ENCODE data around the gene TMEM108.
"Not testable (repeated sequence)": the region's sequence is repeated elsewhere in the genome, so short reads cannot be mapped to it uniquely, and the experiment has no call there.

DNA sequence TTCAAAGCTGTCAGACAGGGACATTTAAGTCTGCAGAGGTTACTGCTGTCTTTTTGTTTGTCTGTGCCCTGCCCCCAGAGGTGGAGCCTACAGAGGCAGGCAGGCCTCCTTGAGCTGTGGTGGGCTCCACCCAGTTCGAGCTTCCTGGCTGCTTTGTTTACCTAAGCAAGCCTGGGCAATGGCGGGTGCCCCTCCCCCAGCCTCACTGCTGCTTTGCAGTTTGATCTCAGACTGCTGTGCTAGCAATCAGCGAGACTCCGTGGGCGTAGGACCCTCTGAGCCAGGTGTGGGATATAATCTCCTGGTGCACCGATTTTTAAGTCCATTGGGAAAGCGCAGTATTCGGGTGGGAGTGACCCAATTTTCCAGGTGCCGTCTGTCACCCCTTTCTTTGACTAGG, 33.2 kb upstream of the TMEM108 start:
- TF ChIP-seq POLR2AphosphoS5 (IDR thresholded peaks at IDR 0.05; ENCODE audit: borderline replicate concordance, low read depth, low read length); EZH2 (IDR thresholded peaks at IDR 0.05): not testable (repeated sequence)
